K562 (cell line): ENCODE data around the gene RACK1. TPM values are rescaled to one million over a fixed set of nuclear protein-coding genes. Genes with fewer than 3 reads are reported as not detected.

ENCODE experiments used
- ARID3A ChIP-seq: IDR thresholded peaks from 2 replicates; pipeline ENCODE4 v1.6.1; 2012; ENCODE audit warnings: low read depth, low read length, improper control_type of control experiment, borderline replicate concordance
- CHD4 ChIP-seq: fragments of 200-600 bp; sonication (generic); IDR thresholded peaks from 3 replicates; pipeline ENCODE4 v1.6.1; 2012; ENCODE audit warnings: low read depth, mild to moderate bottlenecking, mixed read lengths, low read length, inconsistent platforms; ENCODE audit not compliant: insufficient read depth, insufficient replicate concordance, poor library complexity, severe bottlenecking
- ETV6 ChIP-seq, 3 experiments: fragments of 150-350 bp in 1 of 3; sonication (generic) in 1 of 3; formaldehyde crosslinking in 1 of 3; IDR thresholded peaks; 2 replicates each; pipeline versions ENCODE4 v1.6.1 to v1.8.0; 2014 to 2022; ENCODE audit warnings: borderline replicate concordance in 2 of 3, low read depth in 2 of 3, antibody characterized with exemption in 1 of 3, low read length in 1 of 3, mild to moderate bottlenecking in 1 of 3, missing genetic modification reagents in 1 of 3
- FOXK1 ChIP-seq: sonication (generic); formaldehyde crosslinking; IDR thresholded peaks from 2 replicates; pipeline ENCODE4 v1.8.0; 2022; ENCODE audit warnings: missing genetic modification reagents, mild to moderate bottlenecking, borderline replicate concordance
- FOXP1 ChIP-seq: sonication (generic); formaldehyde crosslinking; IDR thresholded peaks from 2 replicates; pipeline ENCODE4 v1.8.0; 2022; ENCODE audit warnings: mild to moderate bottlenecking, missing genetic modification reagents
- KAT8 ChIP-seq: fragments of 450-650 bp; IDR thresholded peaks from 2 replicates; pipeline ENCODE4 v1.6.1; 2016; ENCODE audit warnings: low read depth, mild to moderate bottlenecking
- KLF1 ChIP-seq: fragments of 450-650 bp; IDR thresholded peaks from 2 replicates; pipeline ENCODE4 v1.6.1; 2016; ENCODE audit warnings: missing genetic modification characterization, missing compliant biosample characterization
- LARP7 ChIP-seq: fragments of 450-650 bp; IDR thresholded peaks from 2 replicates; pipeline ENCODE4 v1.6.1; 2016
- NBN ChIP-seq: fragments of 450-650 bp; IDR thresholded peaks from 2 replicates; pipeline ENCODE4 v1.6.1; 2016; ENCODE audit warnings: low read depth, mild to moderate bottlenecking
- PHB ChIP-seq: fragments of 250-450 bp; sonication (Bioruptor Pico); IDR thresholded peaks from 2 replicates; pipeline ENCODE4 v1.5.0; 2021
- RAD21 ChIP-seq, 2 experiments: fragments of 250-450 bp in 1 of 2; fragments of 450-650 bp in 1 of 2; sonication (Bioruptor Pico) in 1 of 2; formaldehyde crosslinking in 1 of 2; IDR thresholded peaks in 1 of 2; conservative IDR thresholded peaks in 1 of 2; 2 replicates each; pipeline versions ENCODE4 v1.4.0 to v1.8.0; 2020 to 2022; ENCODE audit warnings: mild to moderate bottlenecking in 2 of 2, moderate library complexity in 1 of 2
- SETDB1 ChIP-seq: IDR thresholded peaks from one replicate; pipeline ENCODE4 v1.6.1; 2012; ENCODE audit warnings: low read length, control low read depth, inconsistent platforms
- SRSF1 ChIP-seq: fragments of 200-400 bp; formaldehyde crosslinking; IDR thresholded peaks from 2 replicates; pipeline ENCODE4 v1.6.1; 2017; ENCODE audit warnings: mild to moderate bottlenecking, low read depth, low read length, moderate library complexity
- TAF7 ChIP-seq: fragments of 450-650 bp; IDR thresholded peaks from 2 replicates; pipeline ENCODE4 v1.6.1; 2016; ENCODE audit warnings: missing genetic modification characterization, missing compliant biosample characterization
- ZNF133 ChIP-seq: fragments of 250-450 bp; sonication (Bioruptor Pico); IDR thresholded peaks from 2 replicates; pipeline ENCODE4 v1.4.0; 2020; ENCODE audit warnings: mild to moderate bottlenecking
- ZNF24 ChIP-seq: fragments of 450-650 bp; IDR thresholded peaks from 2 replicates; pipeline ENCODE4 v1.6.1; 2016
- ZNF407 ChIP-seq: fragments of 450-650 bp; IDR thresholded peaks from 2 replicates; pipeline ENCODE4 v1.6.1; 2016; ENCODE audit warnings: low read depth
- polyA plus RNA-seq, 8 experiments: library from polyadenylated mRNA; depleted of rRNA in 4 of 8; stranded (reverse) in 5 of 8; unstranded in 3 of 8; fragments of >200 nt; fragmentation: Nextera tagmentation in 2 of 8; fragmentation: Illumina TruSeq in 1 of 8; extraction: Ambion mirVana in 2 of 8; extraction: Trizol in 1 of 8; gene quantifications; 2 replicates each; pipeline versions ENCODE4 v1.2.1 to v1.2.3, GENCODE V29; 2011 to 2014; ENCODE audit warnings: inconsistent platforms in 1 of 8, missing spikeins in 1 of 8
- total RNA-seq, 7 experiments: library from RNA; depleted of rRNA in 6 of 7; stranded (reverse); fragments of >200 nt in 6 of 7; fragmentation: Illumina TruSeq in 2 of 7; extraction: Trizol in 2 of 7; gene quantifications; 2 replicates each; pipeline versions ENCODE4 v1.2.1 to v1.2.3, GENCODE V29; 2011 to 2021; ENCODE audit warnings: low replicate concordance in 1 of 7
- TF ChIP-seq, protein P1 (sequence below): fragments of 450-650 bp; IDR thresholded peaks from 2 replicates; pipeline ENCODE4 v1.6.1; 2016

RACK1 gene
- total and polyA plus RNA-seq, 9 of the 15 experiments (the other 6 are each of a cell fraction or from before 2014, with no cell fraction given): 2,303 to 5,311 (median 3,833) TPM

GRCh38 chr5:181222630-181223057 is 21.1 kb downstream of the RACK1 start (continued):
- TF ChIP-seq SRSF1: 0 out of 2 replicates have a peak, but pooled peaks have one; percentile 12
- no peak for TF ChIP-seq FOXK1 (CRISPR knock-in tag)
- TF ChIP-seq ZNF133: no peak
- TF ChIP-seq SETDB1: no peak
- no peak for TF ChIP-seq ARID3A
- no peak for TF ChIP-seq NBN
- TF ChIP-seq LARP7: no peak
- TF ChIP-seq KLF1 (tag): no peak
- TF ChIP-seq CHD4: peak; percentile 18
- TF ChIP-seq ETV6 (IDR thresholded peaks at IDR 0.05; ENCODE audit: borderline replicate concordance in 1 of 2, low read depth in 2 of 2, low read length in 1 of 2): no peak
- TF ChIP-seq ETV6 (CRISPR knock-in tag; IDR thresholded peaks at IDR 0.05; ENCODE audit: borderline replicate concordance): 0 out of 2 replicates have a peak, but pooled peaks have one; percentile 40
- TF ChIP-seq TAF7 (tag): no peak
- 0 out of 2 replicates have a peak, but pooled peaks have one; percentile 55 for TF ChIP-seq PHB (CRISPR knock-in tag)
- TF ChIP-seq ZNF407: no peak
- no peak; the same call in 1 of the 2 replicates for TF ChIP-seq FOXP1 (CRISPR knock-in tag)
- no peak; a peak in 1 of 4 replicates for TF ChIP-seq RAD21 (CRISPR knock-in tag; conservative IDR thresholded peaks at IDR 0.05 in 1 of 2, IDR thresholded peaks at IDR 0.05 in 1 of 2)
- TF ChIP-seq KAT8: no peak
- TF ChIP-seq, protein P1, sequence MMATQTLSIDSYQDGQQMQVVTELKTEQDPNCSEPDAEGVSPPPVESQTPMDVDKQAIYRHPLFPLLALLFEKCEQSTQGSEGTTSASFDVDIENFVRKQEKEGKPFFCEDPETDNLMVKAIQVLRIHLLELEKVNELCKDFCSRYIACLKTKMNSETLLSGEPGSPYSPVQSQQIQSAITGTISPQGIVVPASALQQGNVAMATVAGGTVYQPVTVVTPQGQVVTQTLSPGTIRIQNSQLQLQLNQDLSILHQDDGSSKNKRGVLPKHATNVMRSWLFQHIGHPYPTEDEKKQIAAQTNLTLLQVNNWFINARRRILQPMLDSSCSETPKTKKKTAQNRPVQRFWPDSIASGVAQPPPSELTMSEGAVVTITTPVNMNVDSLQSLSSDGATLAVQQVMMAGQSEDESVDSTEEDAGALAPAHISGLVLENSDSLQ: peak; percentile 67
- TF ChIP-seq ZNF24: 0 out of 2 replicates have a peak, but pooled peaks have one; percentile 91
